ENCODE measurements around the gene COL25A1. TPM values are rescaled to one million over a fixed set of nuclear protein-coding genes. Genes with fewer than 3 reads are reported as not detected.

COL25A1 gene
- total and polyA plus RNA-seq, 2 donors (not counting 3 experiments of a cell fraction or from before 2014, with no cell fraction given): 0.21 to 3.5 TPM

DNA sequence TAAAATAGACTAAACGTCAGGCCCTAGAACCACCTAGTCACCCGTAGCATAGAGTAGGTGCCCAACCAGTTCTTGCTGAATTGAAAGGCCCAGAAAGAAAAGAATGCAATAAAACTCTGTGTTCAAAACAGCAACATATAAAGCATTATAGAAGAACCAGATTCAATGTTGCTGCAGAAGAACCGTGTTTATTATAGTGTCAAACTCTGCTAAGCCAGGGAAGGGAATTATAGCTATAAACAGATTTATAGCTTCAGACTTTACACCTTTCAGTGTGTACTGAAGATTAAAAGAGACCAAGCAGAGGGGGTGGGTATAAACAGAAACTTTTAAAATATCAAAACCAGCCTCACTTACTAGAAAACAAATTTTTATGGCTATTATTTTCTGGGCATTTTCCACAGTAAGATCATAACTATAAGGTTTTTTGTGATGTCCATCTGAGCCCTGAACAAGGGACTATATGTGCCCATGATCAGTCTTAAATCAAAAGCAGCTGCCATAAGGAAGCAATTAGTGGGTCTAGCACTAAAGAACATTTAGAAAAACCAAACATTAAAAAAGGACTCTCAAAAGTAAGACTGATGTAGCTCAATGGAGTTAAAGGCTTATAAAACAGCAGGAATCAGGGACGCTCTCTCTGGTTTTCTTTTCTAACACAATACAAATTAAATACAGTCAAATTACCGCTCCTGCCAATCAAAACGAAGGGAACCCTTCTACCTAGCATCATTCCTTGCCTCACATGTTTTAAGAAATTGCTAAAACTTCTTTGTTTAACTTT is 319.9 kb downstream of the COL25A1 start:
- H3K9me1 ChIP-seq (replicated peaks; ENCODE audit: control insufficient read depth, extremely low read depth, insufficient read depth, low read length): no peaks in the 10 kb centered on the region
- ChIA-PET CTCF (interaction anchor here (0.6 kb wide), 1 partner anchor 1242 kb away, joined by 3 read pairs; no protein-coding TSS in a partner anchor), POLR2A (no interaction called here)
- DNase-seq (ENCODE audit: low read depth, low spot score): no peak
- no peak overlapping the region for H3K4me3 ChIP-seq (replicated peaks in 1 of 3; ENCODE audit: insufficient read depth in 1 of 3, low read depth in 1 of 3, low read length in 3 of 3)
- H3K27me3 ChIP-seq (ENCODE audit: control insufficient read depth in 2 of 2, insufficient read depth in 2 of 2, low read length in 2 of 2): no peaks in the 10 kb centered on the region
- no peak overlapping the region for H3K9ac ChIP-seq (replicated peaks; ENCODE audit: extremely low read depth, insufficient read depth, low read length)
- no peaks in the 10 kb centered on the region for H3K4me1 ChIP-seq (ENCODE audit: control insufficient read depth, extremely low read depth, insufficient read depth, low read length)
- H4K20me1 ChIP-seq (replicated peaks; ENCODE audit: control insufficient read depth, extremely low read depth, insufficient read depth, low read length): no peaks in the 10 kb centered on the region
- no peak overlapping the region for H2AFZ ChIP-seq (ENCODE audit: low read depth, low read length)
- dilution Hi-C loops (cut with MboI; ENCODE audit: extremely low pct_ligation_motif_present, low sequenced_read_pairs): no loop called here
- no peak overlapping the region for H3K27ac ChIP-seq (ENCODE audit: insufficient read depth, low read depth, low read length)
- H3K36me3 ChIP-seq (ENCODE audit: control insufficient read depth in 2 of 2, extremely low read depth in 1 of 2, insufficient read depth in 2 of 2, low read length in 2 of 2): no peaks in the 10 kb centered on the region
- FAIRE-seq: no peak
- intact Hi-C loops (cut with micrococcal nuclease): no loop called here
- no peak overlapping the region for H3K4me2 ChIP-seq (ENCODE audit: insufficient read depth, low read length)
- no TSS peak for BruUV-seq (replicated peaks)
- H3K79me2 ChIP-seq (ENCODE audit: control insufficient read depth, insufficient read depth, low read length): no peaks in the 10 kb centered on the region
- H3K9me3 ChIP-seq (replicated peaks; ENCODE audit: control insufficient read depth, insufficient read depth, low read length): no peaks in the 10 kb centered on the region
- TF ChIP-seq POLR2AphosphoS5 (IDR thresholded peaks at IDR 0.05; ENCODE audit: insufficient read depth, low read depth, low read length) (no peak), GATA2 (IDR thresholded peaks at IDR 0.05; ENCODE audit: insufficient read depth, insufficient read length, low read depth, low read length) (no peak), POLR2A (IDR thresholded peaks at IDR 0.05; ENCODE audit: low read depth, low read length) (no peak), EZH2 (IDR thresholded peaks at IDR 0.05; ENCODE audit: borderline replicate concordance, low read depth, low read length, severe bottlenecking) (no peak), FOS (IDR thresholded peaks at IDR 0.05; ENCODE audit: borderline replicate concordance, insufficient read depth, low read length) (no peak), JUN (IDR thresholded peaks at IDR 0.05; ENCODE audit: borderline replicate concordance, insufficient read depth, insufficient read length, low read depth) (no peak), MYC (IDR thresholded peaks at IDR 0.05; ENCODE audit: low read depth, low read length) (no peak)
- TF ChIP-seq, protein P1, sequence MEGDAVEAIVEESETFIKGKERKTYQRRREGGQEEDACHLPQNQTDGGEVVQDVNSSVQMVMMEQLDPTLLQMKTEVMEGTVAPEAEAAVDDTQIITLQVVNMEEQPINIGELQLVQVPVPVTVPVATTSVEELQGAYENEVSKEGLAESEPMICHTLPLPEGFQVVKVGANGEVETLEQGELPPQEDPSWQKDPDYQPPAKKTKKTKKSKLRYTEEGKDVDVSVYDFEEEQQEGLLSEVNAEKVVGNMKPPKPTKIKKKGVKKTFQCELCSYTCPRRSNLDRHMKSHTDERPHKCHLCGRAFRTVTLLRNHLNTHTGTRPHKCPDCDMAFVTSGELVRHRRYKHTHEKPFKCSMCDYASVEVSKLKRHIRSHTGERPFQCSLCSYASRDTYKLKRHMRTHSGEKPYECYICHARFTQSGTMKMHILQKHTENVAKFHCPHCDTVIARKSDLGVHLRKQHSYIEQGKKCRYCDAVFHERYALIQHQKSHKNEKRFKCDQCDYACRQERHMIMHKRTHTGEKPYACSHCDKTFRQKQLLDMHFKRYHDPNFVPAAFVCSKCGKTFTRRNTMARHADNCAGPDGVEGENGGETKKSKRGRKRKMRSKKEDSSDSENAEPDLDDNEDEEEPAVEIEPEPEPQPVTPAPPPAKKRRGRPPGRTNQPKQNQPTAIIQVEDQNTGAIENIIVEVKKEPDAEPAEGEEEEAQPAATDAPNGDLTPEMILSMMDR (IDR thresholded peaks at IDR 0.05; ENCODE audit: extremely low read depth in 1 of 2, insufficient read depth in 1 of 2, low read depth in 1 of 2, low read length in 2 of 2): no peak
- TF ChIP-seq, protein P2, sequence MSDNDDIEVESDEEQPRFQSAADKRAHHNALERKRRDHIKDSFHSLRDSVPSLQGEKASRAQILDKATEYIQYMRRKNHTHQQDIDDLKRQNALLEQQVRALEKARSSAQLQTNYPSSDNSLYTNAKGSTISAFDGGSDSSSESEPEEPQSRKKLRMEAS (IDR thresholded peaks at IDR 0.05; ENCODE audit: insufficient read depth, insufficient read length): no peak
